H1 (cell line): ENCODE measurements around the gene RNF151.

Experiments used
- EP300 ChIP-seq, 2 experiments: IDR thresholded peaks; 1 replicate in 1 of 2; 2 replicates in 1 of 2; pipeline ENCODE4 v1.6.1; 2011 to 2012; ENCODE audit warnings: low read depth in 2 of 2, low read length in 2 of 2, mild to moderate bottlenecking in 2 of 2, borderline replicate concordance in 1 of 2, inconsistent platforms in 1 of 2, moderate library complexity in 1 of 2
- GABPA ChIP-seq: IDR thresholded peaks from 2 replicates; pipeline ENCODE4 v1.6.1; 2011; ENCODE audit warnings: mild to moderate bottlenecking, low read length, moderate library complexity, borderline replicate concordance; ENCODE audit not compliant: insufficient read depth
- JUN ChIP-seq: IDR thresholded peaks from 2 replicates; pipeline ENCODE4 v1.6.1; 2011; ENCODE audit warnings: low read depth, mild to moderate bottlenecking, improper control_type of control experiment, low read length
- POLR2AphosphoS5 ChIP-seq: IDR thresholded peaks from 2 replicates; pipeline ENCODE4 v1.6.1; 2011; ENCODE audit warnings: low read depth, low read length
- RXRA ChIP-seq: IDR thresholded peaks from 2 replicates; pipeline ENCODE4 v1.6.1; 2011; ENCODE audit warnings: low read depth, mild to moderate bottlenecking, low read length, moderate library complexity; ENCODE audit not compliant: insufficient read depth
- SRF ChIP-seq: IDR thresholded peaks from 2 replicates; pipeline ENCODE4 v1.6.1; 2011; ENCODE audit warnings: mild to moderate bottlenecking, low read depth, low read length, moderate library complexity
- SUZ12 ChIP-seq: fragments of 200-600 bp; sonication (generic); IDR thresholded peaks from 2 replicates; pipeline ENCODE4 v1.6.1; 2012; ENCODE audit warnings: mild to moderate bottlenecking, inconsistent platforms, low read length, moderate library complexity, mixed read lengths
- TAF1 ChIP-seq: IDR thresholded peaks from 2 replicates; pipeline ENCODE4 v1.6.1; 2011; ENCODE audit warnings: mild to moderate bottlenecking, low read depth, low read length
- USF2 ChIP-seq: IDR thresholded peaks from 2 replicates; pipeline ENCODE4 v1.6.1; 2011; ENCODE audit warnings: low read length, improper control_type of control experiment
- ZNF274 ChIP-seq: IDR thresholded peaks from 2 replicates; pipeline ENCODE4 v1.7.0; 2012; ENCODE audit warnings: low read length, borderline replicate concordance; ENCODE audit errors: extremely low read depth
- TF ChIP-seq, protein P1 (sequence below), 3 experiments: IDR thresholded peaks; 1 replicate in 2 of 3; 2 replicates in 1 of 3; pipeline versions ENCODE4 v1.5.1 to v1.6.1; 2011; ENCODE audit warnings: low read length in 3 of 3, mild to moderate bottlenecking in 3 of 3, inconsistent platforms in 2 of 3, low read depth in 1 of 3, moderate library complexity in 1 of 3; ENCODE audit not compliant: insufficient read depth in 1 of 3; ENCODE audit errors: control extremely low read depth in 1 of 3

- TF ChIP-seq POLR2AphosphoS5 (peak; percentile 58), TAF1 (peak; percentile 88), ZNF274 (no peak), GABPA (0 out of 2 replicates have a peak, but pooled peaks have one; percentile 25), JUN (no peak), SRF (no peak), RXRA (no peak), EP300 (IDR thresholded peaks at IDR 0.05; ENCODE audit: borderline replicate concordance in 1 of 2, low read depth in 2 of 2, low read length in 2 of 2) (no peak), SUZ12 (no peak), USF2 (no peak)
- TF ChIP-seq, protein P1, sequence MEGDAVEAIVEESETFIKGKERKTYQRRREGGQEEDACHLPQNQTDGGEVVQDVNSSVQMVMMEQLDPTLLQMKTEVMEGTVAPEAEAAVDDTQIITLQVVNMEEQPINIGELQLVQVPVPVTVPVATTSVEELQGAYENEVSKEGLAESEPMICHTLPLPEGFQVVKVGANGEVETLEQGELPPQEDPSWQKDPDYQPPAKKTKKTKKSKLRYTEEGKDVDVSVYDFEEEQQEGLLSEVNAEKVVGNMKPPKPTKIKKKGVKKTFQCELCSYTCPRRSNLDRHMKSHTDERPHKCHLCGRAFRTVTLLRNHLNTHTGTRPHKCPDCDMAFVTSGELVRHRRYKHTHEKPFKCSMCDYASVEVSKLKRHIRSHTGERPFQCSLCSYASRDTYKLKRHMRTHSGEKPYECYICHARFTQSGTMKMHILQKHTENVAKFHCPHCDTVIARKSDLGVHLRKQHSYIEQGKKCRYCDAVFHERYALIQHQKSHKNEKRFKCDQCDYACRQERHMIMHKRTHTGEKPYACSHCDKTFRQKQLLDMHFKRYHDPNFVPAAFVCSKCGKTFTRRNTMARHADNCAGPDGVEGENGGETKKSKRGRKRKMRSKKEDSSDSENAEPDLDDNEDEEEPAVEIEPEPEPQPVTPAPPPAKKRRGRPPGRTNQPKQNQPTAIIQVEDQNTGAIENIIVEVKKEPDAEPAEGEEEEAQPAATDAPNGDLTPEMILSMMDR (IDR thresholded peaks at IDR 0.05; ENCODE audit: control extremely low read depth in 1 of 3, insufficient read depth in 1 of 3, low read depth in 1 of 3, low read length in 3 of 3), result no peak; a peak in 1 of 4 replicates
Observed at GRCh38 chr16:1942810-1943726, 23.6 kb upstream of the RNF151 start, which contains the start of gene MSRB1.
